Measurements from ENCODE around the gene KCNJ4.
"Not testable (repeated sequence)": the region's sequence is repeated elsewhere in the genome, so short reads cannot be mapped to it uniquely, and the experiment has no call there.

Gene KCNJ4

DNA sequence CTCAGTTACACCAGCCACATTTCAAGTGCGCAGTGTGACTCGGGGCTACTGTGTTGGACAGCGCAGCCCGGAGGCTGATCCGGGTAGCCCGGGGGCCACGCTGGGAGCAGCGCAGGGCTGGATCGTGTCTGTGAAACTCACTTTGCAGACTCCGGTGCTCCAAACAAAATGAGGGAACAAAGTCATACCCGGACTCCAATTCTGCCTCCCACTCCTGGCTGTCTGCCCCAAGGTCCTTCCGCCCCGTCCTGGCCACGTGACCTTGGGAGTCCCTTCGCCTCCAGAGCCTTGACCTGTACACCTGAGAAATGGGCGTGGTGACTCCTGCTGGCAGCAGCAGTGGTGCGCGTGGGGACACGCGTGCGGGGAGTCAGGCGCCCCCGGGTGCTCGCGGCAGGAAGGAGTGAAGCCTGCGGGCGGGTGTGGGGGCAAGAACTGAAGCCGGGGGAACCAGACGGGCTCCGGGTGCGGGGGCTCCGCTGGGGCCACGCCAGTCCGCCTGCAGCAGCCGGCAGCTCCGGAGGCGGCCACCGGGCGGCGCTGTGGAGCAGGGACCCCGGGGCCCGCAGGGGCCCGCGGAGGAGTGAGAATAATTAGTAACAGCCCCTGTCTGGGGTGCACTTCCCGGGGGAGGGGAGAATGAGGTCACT is 42.4 kb downstream of the KCNJ4 start:
- no peak for DNase-seq (ENCODE audit: low read depth)

DNA sequence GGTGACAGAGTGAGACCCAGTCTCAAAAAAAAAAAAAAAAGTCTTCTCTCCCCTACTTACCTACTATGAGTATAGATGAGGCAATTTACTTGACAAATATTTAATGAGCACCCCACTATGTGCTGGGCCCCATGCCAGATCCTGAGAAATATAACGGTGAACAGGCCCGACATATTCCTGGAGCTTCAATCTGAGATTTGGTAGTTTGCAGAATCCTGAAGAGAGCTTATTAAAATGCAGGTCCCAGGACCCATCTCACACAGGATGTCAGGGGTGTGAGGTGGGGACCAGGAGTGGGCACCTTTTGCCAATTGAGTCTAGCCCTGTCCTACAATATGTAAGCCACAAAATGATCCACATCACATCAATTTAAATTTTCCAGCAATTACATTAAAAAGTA is 44.0 kb downstream of the KCNJ4 start:
- no peak for DNase-seq (ENCODE audit: low read depth)

DNA sequence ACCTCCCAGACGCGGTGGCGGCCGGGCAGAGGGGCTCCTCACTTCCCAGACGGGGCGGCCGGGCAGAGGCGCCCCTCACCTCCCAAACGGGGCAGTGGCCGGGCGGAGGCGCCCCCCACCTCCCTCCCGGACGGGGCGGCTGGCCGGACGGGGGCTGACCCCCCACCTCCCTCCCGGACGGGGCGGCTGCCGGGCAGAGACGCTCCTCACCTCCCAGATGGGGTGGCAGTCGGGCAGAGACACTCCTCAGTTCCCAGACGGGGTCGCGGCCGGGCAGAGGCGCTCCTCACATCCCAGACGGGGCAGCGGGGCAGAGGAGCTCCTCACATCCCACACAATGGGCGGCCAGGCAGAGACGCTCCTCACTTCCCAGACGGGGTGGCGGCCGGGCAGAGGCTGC is 45.1 kb downstream of the KCNJ4 start:
- not testable (repeated sequence) for DNase-seq (ENCODE audit: low read depth)

DNA sequence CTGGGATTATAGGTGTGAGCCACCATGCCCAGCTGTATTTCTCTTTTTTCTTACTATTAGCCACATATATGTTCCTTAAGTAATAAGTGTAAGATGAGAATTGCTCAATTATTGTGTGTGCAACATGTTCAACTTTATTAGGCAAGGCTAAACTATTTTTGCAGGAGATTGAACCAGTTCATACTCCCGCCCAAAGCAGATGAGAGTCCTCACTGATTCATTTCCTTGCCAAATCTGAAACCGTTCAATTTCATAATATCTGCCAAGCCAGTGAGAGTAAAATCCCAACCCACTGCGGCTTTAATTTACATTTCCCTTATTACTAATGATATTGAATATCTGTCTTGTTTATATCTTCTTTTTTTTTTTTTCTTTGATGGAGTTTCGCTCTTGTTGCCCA is 48.4 kb downstream of the KCNJ4 start:
- peak; percentile 30 for DNase-seq (ENCODE audit: low read depth)

DNA sequence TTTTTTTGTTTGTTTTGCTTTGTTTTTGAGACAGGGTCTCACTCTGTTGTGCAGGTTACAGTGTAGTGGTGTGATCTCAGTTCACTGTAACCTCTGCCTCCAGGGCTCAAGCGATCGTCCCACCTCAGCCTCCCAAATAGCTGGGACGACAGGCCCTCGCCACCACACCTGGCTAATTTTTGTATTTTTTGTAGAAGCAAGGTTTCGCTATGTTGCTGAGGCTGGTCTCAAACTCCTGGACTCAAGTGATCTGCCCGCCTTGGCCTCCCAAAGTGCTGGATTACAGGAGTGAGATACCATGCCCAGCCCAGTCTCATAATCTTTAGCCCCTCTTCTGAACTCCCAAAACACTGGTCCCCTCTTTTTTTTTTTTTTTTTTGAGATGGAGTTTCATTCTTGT is 50.6 kb downstream of the KCNJ4 start:
- DNase-seq (ENCODE audit: low read depth): no peak

DNA sequence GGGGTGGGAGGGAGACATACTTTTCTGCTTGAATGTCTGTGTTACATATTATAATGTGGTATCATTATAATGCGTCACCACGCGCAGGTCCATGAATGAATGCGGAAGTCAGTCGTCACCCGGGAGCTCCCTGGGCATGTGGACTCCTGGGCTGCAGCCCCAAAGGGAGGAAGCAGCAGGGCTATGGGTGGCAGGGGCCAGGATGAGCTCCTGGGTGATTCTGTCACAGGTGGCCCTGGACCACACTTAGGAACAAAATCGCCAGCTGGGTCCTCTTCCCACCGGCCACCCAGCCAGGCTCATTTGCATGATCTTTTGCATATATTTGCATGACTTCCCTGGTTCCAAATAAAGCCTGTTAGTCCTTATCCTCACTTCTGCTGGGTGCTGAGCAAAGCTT is 51.2 kb downstream of the KCNJ4 start:
- no peak for DNase-seq (ENCODE audit: low read depth)

DNA sequence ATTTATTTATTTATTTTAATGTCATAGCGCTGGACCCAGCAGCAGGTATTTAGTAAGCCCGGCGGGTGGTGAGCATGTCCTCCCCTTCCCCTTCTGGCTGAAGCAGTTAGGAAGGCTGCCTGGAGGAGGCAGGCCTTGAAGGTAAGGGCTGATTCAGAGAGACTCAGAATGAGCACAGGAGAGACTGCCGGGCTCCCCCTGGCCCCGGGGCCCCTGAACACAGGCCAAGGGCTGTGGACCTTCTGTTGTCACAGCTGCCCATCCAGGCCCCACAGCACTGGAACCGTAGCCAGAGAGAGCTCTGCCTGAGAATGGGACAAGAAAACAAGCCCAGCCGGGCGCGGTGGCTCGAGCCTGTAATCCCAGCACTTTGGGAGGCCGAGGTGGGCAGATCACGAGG is 52.8 kb downstream of the KCNJ4 start:
- DNase-seq (ENCODE audit: low read depth): no peak

DNA sequence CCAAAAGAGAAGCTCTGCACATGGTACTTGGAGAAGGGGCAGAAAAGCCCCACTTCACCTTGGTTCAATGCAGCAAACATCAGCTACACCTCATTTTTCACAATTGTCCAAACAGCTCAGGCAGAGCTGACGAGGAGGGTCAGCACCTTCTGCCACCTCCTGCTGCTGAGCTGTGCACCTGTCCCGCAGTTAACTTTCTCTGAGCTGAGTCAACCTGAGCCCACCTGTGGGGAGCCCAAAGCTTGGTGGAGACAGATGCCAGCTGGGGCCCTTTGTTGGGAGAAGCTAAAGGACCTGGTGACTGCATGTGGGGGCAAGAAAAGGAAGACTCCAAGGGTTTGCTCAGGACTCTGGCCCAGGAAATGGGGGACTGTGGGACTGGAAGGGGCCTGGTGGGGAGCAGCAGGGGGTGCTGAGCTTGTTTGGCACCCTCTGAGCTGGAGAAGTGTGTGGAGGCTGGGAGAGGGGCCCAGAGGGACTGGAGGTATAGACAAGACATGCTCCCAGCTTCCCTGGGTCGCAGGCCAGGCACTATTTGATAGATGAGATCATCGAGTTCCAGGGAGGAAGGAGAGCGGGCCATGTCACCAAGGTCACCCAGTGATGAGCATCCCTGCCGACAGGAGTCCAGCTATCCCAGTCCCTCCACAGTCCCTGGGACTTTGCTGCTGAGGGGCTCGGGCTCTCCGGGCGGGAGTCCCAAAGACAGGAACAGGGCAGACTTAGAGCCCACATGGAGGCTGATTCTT is 53.5 kb downstream of the KCNJ4 start:
- DNase-seq (ENCODE audit: low read depth): no peak

DNA sequence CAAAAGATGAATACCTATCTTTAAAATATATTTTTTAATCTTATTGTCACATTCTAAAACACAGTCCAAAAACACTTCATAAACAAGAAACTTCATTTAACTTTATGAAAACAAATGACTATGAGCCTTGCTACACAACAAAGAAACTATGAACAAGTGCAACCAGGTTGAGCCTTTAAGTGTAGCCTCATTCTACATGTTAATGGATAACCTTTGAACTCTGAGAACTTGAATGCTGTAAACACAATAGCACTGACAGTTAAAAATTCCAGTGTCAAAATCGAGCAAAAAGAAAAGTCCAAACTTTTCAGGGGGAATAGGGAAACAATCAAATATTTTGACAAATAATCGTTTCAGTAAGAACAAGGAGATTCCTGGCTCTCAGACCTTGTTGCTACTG is 54.7 kb downstream of the KCNJ4 start:
- not testable (repeated sequence) for DNase-seq (ENCODE audit: low read depth)

DNA sequence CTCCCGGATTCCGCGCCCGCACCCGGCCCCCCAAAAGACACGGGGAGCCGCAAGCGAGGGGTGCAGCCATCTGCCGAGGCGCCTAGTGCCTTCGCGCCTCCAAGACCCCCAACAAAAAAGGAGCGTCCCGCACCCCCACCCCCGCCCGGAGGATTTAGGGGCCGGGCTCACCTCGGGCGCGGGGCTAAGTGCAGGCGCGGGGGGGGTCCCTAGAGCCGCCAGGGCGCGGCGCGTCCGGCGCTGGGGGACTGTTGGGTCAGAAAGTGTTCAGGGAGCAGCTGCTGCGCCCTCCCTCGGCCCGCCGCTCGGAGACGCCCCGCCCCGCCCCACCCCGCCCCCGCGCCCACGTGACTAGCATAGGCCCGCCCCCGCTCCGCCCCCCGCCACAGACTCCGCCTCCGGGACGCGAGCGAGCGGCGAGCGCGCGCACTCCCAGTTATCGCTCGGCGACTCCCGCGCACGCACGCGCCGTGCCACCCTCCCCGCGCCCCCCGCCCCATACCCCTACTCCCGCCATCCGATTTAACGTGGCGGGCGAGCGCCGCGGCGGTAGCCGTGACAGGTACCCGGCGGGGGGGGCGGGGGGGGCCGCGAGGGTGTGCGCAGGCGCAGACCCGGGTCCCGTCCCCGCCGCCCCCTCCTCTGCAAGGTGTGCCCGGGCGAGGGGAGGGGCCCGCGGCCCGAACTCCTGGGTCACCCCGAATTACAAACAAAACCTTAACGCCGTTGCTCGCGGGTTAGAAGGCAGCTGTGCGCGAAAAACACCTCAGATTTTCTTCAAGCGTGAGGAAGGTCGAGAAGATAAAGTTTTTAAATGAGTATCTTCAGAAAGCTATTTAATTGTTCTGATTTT is 56.2 kb downstream of the KCNJ4 start:
- peak; percentile 72 for DNase-seq (ENCODE audit: low read depth)

DNA sequence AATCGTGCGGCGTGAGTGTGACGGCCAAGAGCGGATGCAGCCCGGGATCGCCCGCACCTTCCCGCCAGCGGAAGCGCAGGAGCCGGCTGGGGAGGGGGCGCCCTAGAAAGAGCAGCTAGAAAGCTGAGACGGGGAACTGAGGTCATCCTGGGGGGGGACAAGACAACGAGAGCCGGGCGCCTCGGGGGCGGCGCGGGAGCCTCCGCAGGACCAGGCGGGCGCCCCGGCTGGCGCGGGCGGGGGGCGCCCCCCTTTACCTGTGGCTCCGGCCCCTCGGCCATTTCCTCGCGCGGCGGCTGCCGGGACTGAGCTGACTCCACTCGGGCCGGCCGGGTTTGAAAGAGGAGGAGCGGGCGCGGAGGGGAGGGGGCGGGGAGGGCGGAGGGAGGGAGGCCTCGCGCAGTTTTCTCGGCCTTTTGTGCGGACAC is 56.8 kb downstream of the KCNJ4 start:
- peak; percentile 29 for DNase-seq (ENCODE audit: low read depth)

DNA sequence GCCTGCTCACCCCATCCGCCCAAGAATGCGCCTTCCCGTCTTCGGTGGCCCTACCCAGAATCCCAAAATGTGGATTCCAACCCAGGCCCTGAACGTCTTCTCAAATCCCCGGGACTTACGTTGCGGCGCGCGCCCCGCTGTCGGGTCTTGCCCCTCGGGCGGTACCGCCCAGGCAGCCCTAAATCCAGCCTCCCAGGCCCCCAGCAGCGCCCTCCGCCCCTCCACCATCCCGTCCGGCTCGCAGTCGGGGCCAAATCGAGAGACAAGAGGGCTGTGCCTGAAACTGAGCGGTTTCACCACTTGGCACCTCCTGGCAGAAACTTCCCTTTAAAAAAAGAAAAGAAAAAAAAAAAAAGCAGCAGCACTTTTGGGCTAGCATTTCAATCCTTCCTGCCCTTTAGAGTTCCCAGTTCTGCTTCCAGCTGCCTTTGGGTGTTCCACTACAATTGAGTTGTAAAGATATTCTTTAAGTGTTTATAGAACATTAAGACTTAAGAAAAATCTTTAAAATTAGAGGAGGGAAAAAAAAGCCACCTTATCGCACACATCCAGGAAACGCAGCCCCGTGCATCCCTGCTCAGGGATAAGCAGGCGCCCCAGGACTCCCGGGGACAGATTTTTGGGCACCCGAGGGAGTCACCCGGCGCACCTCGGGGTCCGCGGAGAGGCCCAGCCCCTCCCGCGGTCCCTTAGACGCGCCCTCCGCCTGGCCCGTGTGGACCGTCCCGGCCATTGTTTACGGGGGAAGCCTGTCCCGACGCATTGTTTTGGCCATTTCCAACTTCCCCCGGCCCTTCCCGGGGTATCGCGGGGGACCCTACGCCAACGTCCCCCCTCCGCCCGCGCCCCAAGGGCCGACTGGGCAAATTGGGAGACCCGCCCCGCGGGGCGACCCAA is 57.6 kb downstream of the KCNJ4 start:
- DNase-seq (ENCODE audit: low read depth): peak; percentile 26

DNA sequence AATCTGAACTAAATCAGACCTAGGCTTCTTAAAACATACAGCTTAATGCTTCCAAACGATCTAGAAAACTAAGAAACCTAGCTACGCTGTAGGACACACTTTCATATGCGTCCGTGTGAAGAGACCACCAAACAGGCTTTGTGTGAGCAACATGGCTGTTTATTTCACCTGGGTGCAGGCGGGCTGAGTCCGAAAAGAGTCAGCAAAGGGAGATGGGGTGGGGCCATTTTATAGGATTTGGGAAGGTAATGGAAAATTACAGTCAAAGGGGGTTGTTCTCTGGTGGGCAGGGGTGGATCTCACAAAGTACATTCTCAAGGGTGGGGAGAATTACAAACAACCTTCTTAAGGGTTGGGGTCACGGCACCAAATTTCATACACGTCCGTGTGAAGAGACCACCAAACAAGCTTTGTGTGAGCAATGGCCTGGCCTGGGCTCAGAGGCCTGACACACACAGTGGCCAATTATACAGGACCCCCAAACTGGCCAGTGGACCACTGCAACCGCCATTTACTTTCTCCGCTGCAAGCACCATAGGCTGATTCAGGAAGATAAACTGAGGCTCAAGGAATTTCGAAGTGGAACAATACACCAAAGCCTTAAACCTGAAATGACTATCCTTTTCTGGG is 58.4 kb downstream of the KCNJ4 start:
- not testable (repeated sequence) for DNase-seq (ENCODE audit: low read depth)

DNA sequence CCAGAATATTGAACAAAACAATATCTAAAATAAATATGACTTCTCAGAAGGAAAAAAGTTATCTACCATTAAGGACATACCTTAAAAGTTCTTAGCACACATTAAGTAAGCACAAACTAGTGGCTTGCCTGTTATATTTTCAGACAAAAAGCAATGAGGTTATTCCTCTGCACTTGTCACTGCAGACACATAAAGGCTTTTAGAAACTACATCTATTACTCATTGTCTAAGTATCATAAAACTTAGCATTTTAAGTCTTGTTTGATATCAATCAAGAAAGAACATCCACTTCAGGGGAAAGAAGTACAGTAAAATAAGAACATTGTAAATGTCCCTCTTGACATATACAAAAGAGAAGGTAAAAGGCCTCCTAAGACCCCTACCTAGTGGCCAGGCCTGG is 59.1 kb downstream of the KCNJ4 start:
- DNase-seq (ENCODE audit: low read depth): peak; percentile 11

DNA sequence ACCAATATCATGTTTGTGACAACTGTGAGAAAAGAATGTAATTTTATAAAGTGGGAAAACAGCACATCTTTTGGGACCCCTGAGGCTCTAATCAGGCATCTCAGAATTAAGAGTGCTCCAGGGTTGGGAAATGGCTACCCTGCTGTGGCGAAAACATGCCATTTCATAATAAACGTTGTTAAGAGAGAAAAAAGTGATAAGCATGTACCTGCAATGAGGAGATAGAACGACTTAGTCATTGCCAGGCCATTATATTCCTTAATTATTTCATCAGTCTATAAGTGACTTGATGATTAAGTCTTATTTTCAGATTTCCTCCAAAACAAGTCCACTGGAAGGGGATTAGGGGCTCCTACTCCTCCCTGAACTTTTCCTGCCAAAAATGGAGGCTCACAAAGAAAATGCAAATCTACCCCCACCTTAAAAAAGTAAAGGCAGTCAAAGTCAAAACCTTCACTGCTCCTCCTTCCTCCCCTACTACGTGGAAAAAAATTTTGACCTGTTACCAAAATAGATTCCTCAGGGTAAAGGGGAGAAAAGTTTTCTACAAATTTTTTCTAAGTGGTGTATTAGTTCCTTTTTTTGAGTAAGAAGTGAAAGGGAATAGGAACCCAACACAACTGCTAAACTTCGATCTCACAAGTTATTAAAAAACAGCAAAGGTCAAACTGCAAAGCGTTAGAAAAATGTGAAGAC is 59.9 kb downstream of the KCNJ4 start:
- not testable (repeated sequence) for DNase-seq (ENCODE audit: low read depth)

DNA sequence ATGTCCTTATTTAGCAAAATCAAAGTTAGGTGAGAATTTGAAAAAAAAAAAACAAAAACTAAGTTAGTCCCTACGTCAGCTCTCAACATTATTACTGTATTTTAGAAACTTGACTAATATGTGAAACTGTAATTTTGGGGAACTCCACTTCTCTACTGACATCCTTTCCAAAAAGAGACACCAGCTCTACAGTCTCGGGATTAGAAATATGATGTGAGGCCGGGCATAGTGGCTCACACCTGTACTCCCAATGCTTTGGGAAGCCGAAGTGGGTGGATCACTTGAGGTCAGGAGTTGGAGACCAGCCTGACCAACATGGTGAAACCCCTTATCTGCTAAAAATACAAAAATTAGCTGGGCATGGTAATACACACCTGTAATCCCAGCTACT is 65.6 kb downstream of the KCNJ4 start:
- DNase-seq (ENCODE audit: low read depth): not testable (repeated sequence)

DNA sequence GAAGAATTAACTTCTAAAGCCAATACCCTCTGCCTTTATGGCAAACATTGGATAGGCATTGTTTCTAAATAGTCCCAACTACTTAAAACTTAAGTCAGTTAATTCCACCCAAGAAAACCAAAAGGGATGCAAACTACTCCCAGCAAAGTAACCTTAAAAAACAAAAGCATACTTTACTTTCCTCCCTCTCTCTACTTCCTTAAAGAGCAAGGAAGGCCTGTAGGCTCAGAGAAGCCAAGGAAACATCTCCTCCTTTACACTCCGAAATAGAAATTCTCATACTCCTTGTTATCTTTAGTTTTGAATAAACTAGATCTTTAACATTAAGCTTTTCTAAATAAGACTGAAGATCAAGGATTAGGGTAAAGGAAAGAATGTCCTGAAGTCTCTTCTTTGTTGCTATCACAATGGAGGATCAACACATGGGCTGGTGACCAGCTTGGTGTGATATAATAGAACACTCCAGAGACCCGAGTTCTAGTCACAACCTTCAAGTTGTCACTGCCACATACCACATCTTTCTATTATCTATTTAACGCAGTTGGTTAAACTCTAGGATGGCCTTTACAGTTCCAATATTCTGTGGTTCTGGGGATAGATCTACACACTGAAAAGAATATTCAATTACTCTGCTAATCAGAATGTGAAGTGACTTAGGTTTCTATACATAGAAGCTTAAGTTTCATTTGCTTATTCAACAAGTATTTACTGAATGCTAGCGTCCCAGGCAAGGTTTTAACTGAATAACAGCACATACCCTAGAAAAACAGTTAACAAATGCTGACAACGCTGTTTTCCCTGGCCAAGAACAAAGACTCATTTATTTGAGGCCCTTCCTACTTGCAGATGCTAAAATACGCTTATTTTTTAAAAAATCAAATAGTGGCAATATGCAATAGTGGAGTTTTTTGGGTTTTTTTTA is 66.2 kb downstream of the KCNJ4 start:
- DNase-seq (ENCODE audit: low read depth): not testable (repeated sequence)

DNA sequence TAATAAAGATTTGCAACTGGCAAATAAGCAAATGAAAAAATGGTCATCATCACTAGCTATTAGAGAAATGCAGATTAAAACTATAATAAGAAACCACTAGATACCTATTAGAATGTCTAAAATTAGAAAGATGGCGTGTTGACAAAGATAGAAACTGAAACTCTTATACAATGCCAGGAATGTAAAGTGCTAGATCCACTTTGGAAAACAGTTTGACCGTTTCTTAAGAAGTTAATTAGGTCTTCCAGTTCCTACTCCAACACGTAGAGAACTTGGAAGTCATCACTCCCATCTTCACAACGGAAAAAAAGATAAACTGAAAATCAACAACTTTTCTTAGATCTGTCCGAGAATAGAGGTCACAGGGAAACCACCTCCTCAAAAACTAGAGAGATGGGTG is 68.1 kb downstream of the KCNJ4 start:
- DNase-seq (ENCODE audit: low read depth): not testable (repeated sequence)

DNA sequence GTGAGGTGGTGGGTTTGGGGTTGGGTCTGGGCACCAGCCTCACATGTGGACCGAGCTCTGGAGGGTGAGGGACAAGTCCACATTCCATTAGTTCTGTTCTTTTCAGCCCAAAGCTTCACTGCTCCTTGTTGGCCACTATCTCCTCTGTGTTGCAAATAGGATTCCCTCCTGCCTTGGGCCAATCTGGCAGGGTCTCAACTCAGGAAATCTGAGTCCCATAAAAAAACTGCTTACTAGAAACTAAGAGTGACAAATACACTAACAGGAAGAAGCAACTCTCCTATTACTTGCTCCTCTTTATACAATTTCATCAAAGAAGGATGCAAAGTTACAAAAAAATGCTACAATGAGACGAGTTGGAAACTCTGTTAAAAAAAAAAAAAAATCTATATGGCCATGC is 71.6 kb downstream of the KCNJ4 start:
- DNase-seq (ENCODE audit: low read depth): no peak

DNA sequence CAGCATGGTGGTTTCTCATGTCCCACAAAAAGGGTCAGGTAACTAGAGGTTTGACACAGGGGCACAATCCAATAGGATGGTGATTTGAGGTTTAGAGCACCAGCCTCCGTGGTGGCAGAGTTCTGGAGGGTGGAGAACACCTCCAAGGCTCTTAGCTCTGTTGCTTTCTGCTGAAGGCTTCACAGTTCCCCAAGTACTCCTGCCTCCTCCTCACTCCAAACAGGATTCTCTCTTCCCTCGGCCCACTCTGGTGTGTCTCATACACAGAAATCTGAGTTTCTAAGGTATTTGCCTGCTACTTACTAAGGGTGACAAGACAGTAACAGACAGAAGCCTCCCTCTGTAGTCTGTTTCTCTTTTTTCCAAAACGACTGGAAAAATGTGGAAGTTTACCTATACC is 73.6 kb downstream of the KCNJ4 start:
- DNase-seq (ENCODE audit: low read depth): not testable (repeated sequence)
